Measurements from ENCODE around the gene OR8A1. TPM values are rescaled to one million over a fixed set of nuclear protein-coding genes. Genes with fewer than 3 reads are reported as not detected.
"Not testable (repeated sequence)": the region's sequence is repeated elsewhere in the genome, so short reads cannot be mapped to it uniquely, and the experiment has no call there.

Gene OR8A1
- total RNA-seq, 1 donor from 2014 or later, result not detected

DNA sequence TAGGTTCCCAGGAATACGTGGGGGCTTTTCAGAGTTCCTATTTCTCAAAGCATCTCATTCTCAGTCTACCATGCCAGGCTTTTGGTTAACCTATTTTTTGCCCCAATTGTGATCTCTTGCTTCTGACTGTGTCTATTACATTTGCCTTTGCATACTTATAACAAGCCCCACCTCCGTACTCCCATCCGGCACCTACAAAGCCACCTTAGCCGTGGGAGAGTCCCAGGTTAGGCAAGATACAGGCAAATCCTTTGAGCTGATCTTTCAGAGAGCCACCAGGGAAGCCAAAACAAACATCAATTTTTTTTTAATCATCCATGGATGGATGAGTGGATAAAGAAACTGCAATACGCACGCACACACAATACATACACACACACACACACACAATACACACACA is 22.8 kb downstream of the OR8A1 start:
- no peak for DNase-seq (ENCODE audit: extremely low read depth, low read depth, low spot score)

DNA sequence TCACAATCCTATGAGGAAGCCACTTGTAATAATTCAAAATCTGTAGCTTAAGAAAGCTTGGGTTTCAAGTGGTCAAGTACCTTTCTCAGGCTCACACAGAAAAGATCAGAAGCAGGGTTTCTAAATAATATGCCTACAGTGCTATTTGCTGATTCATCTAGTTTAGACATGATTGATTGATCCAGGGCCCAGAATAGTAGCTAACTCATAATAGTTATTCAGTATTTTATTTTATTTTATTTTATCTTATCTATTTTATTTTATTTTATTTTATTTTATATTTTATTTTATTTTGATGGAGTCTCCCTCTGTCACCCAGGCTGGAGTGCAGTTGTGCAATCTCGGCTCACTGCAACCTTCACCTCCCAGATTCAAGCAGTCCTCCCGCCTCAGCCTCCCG is 25.5 kb downstream of the OR8A1 start:
- DNase-seq (ENCODE audit: extremely low read depth, low read depth, low spot score), result no peak

DNA sequence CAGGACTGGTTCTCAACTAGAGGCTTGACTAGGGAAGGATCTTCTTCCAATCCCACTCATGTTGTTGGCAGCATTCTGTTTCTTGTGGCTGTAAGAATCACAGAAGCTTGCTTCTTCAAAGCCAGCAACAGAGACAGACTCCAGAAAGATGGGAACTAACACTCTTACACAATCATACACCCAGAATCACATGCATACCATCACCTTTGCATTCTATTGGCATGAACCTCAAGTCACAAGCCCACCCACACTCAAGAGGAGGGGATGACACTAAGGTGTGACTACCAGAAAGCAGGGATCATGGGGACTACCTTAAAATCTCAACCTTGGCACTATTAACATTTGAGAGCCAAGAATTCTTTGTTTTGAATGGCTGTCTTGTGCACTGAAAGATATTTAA is 27.8 kb downstream of the OR8A1 start:
- DNase-seq (ENCODE audit: extremely low read depth, low read depth, low spot score), result no peak

DNA sequence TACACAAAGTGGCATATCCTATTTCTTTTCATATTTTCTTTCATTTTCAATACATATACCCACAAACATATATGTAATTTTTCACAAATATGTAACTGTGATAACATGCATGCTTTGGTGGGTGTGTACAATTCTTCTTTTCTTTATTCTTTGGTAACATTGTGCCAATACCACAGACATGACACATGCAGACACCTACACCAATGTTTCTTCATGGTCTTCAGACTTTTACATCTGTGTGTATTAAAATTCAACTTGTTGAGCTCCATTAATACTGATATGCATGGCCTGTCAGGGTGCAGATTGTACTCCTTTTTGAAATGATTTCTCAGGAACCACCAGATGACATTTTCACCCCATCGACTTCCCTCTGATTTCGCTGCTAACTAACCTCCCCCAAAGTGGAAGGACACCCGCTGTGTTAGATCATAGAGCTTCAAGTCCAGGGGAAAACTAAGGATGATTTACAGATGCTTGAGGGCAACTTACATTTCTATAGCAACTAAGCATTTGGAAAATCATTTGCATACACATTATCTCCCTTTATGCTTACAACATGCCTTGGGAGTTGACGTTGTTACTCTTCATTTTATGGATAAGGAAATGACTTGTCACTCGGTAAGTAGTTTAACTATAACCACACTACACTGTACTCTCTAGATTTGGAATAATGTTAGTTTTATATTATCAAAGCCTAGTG is 31.0 kb downstream of the OR8A1 start:
- no peak for DNase-seq (ENCODE audit: extremely low read depth, low read depth, low spot score)

DNA sequence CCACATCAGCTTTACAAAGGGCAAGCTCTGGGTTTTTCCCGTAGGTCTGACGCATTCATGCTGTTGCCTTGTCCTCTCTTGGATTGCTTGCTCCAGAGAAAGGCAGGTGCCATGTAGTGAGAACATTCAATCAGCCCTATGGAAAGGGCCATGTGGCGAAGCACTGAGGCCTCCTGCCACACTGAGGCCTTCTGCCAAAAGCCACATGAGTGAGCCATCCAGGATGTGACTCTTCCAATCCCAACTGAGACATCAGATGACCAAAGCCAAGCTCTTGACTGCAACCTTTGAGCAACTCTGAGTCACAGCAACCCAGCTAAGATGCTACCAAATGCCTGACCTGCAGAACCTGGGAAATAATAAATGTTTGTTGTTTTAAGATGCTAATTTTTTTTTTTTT is 32.4 kb downstream of the OR8A1 start:
- no peak for DNase-seq (ENCODE audit: extremely low read depth, low read depth, low spot score)

DNA sequence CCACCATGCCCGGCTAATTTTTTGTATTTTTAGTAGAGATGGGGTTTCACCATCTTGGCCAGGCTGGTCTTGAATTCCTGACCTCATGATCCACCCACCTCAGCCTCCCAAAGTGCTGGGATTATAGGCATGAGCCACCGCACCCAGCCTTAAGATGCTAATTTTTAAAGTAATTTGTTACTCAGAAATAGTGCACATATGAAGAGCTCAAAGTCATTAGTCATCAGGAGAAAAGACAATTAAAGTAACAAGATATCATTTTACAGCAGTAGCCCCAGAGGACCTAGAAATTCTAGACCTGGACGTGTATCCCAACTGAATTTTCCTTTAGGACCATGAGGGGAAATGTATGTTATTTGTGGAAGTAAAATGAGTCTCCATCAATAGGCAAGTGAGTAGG is 32.9 kb downstream of the OR8A1 start:
- DNase-seq (ENCODE audit: extremely low read depth, low read depth, low spot score), result not testable (repeated sequence)

DNA sequence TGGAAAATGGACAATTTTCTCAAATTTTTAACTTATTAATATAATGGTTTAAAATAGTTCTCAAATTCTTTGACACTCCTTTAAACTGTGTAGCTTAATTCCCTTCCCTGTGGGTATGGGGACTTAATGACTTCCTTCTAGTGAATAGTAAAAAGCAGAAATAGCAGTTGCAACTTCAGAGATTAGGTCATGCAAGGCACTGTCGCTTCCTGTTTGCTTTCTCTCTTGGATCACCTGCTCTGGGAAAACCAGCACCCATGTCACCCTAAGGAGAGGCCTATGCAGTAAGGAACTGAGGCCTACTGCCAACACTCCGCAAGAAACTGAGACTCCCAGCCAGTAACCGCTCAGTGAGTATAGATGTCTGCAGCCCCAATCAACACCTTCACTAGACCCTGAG is 35.9 kb downstream of the OR8A1 start:
- no peak for DNase-seq (ENCODE audit: extremely low read depth, low read depth, low spot score)

DNA sequence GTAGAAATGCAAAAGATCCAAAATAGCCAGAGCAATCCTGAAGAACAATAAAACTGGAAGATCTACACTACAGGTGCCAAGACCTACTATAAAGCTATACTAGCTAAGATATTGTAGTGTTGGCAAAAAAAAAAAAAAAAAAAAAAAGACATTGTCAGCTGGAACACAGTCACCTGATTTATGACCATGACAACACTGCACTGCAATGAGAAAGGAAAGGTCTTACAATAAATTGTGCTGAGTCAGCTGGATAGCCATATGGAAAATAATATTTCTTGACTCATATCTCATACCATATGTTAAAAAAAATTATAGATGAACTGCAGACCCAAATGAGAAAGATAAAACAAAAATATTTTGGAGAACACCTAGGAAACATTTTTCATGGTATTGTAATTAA is 38.4 kb downstream of the OR8A1 start:
- no peak for DNase-seq (ENCODE audit: extremely low read depth, low read depth, low spot score)

DNA sequence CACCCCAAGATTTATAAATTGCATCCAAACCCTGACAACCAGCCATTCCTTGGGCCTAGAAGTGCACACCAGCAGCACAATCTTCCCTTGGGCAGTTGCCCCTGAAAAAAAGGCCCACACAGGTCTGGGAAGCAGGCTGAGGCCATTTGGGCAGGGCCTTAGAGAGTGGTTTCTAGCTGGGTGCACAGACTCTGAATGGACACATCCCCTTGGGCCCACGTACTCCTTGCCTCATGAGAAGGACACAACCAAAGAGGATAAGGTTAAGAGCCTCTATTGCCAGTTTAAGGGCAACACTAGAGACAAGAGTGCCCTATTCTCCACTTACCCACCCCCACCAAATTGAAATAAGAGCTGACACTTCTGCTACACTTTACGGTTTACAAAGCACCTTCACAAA is 40.5 kb downstream of the OR8A1 start:
- no peak for DNase-seq (ENCODE audit: extremely low read depth, low read depth, low spot score)

DNA sequence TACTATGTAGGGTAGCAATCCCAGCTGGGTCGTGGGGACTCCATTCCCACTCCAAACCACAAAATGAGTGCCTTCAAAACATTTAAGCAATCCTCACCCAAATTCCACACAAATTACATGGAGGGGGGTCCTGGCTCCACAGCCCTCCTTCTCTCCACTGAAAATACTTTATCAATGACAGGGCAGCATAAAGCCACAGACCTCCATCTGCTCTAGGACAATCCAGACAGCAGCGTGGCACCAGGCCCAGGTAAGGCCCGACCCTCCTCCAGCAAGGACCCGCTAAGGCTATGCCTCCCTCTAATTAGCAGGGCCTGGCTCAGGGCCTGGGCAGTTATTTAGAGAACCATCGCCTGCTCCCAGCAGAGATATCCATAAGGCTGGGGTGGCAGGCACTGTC is 41.3 kb downstream of the OR8A1 start, which contains the start of gene PANX3:
TSS of gene PANX3 (plus strand) at position 365 of the 400 bp plus-strand sequence. CDS start 129 bp downstream, outside the sequence.
- DNase-seq (ENCODE audit: extremely low read depth, low read depth, low spot score), result no peak

DNA sequence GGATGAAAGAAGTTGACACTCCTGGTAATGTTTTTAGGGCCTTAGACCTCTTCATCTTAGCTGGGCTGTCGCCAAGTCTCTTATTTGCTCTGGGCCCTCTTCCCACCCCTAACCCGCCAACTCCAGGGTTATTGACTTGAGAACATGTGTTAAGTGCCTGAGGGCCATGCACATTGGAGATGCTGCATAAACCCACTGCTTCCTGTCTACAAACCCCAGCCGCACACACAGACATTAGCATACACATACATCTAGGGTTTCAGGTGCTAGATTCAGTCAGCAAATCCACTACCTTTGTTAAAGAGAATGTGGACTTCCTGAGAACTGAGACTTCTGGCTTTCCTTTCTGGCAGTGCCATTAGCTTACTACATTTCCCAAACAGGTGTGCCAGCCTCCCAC is 42.2 kb downstream of the OR8A1 start:
- no peak for DNase-seq (ENCODE audit: extremely low read depth, low read depth, low spot score)

DNA sequence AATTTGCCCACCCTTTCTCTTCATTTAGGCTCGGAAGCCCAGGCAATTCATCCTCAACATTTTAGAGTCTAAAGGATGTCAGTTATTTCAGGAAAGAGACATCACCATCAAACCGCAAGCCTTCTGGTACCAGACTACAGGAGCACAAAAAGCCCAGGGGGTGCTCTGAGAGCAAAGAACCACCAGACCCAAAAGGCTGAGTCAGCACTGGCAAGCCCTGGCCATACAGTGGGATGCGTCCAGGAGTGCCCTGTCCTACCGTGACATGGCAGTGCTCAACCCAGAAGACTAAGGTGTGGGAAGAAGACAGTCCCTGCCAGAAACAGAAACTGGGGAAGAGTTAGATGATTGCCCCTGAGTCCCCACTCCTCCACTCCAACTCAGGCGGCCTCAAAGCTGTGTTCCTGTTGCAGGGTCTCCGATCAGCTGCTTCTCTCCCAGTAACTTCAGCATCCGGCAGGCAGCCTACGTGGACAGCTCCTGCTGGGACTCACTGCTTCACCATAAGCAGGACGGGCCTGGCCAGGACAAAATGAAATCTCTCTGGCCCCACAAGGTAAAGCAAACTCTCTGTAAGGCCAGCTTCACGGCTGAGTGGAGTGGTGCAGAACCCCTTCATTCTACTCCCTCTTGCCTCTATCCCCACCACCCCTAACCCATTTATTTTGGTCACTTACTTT is 42.9 kb downstream of the OR8A1 start:
- no peak for DNase-seq (ENCODE audit: extremely low read depth, low read depth, low spot score)

DNA sequence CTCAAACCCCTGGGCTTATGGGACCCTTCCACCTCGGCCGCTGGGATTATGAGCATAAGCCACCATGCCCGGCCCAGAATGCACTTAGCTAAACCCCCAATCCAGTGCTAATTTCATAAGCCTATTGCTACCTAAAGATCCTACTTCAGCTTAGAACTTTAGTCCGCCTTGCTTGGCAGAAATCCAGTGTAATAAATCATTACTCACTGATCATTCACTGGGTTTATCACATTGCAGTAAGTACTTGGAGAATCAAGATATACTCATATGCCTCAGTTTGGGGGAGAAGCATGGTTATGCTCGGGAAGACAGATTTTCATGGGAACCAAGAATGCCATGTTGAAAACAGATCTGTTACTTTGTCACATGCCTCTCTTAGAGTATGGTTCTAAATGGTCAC is 49.1 kb downstream of the OR8A1 start:
- DNase-seq (ENCODE audit: extremely low read depth, low read depth, low spot score), result no peak

Other genes starting within 250 kb of the OR8A1 start
- gene OR8D2, start 249.8 kb upstream of the OR8A1 start, total RNA-seq, result not detected in 2 replicates
- not detected in 2 replicates for gene OR8B2, start 185.5 kb upstream of the OR8A1 start, total RNA-seq
- not detected in 2 replicates for gene OR8B3, start 171.0 kb upstream of the OR8A1 start, total RNA-seq
- gene OR8B4, start 145.1 kb upstream of the OR8A1 start, total RNA-seq, result not detected in 2 replicates
- gene OR8B8, start 124.3 kb upstream of the OR8A1 start, total RNA-seq, result not detected in 2 replicates
- gene OR8B12, start 26.3 kb upstream of the OR8A1 start, total RNA-seq, result not detected in 2 replicates
- not detected in 2 replicates for gene PANX3, start 41.4 kb downstream of the OR8A1 start, total RNA-seq
- gene TBRG1, start 52.9 kb downstream of the OR8A1 start, total RNA-seq, result 12.4 and 20.5 TPM in 2 replicates
- 39.5 and 53.8 TPM in 2 replicates for gene SIAE, start 103.7 kb downstream of the OR8A1 start, total RNA-seq
- 6.9 and 11.1 TPM in 2 replicates for gene SPA17, start 103.9 kb downstream of the OR8A1 start, total RNA-seq
- 10.6 and 14.4 TPM in 2 replicates for gene NRGN, start 169.9 kb downstream of the OR8A1 start, total RNA-seq
- gene VSIG2, start 182.3 kb downstream of the OR8A1 start, total RNA-seq, result 1.1 TPM in 1 of 2 replicates, not detected in the other
- gene ESAM, start 192.3 kb downstream of the OR8A1 start, total RNA-seq, result 297 and 465 TPM in 2 replicates
- 10.1 and 17.4 TPM in 2 replicates for gene MSANTD2, start 230.4 kb downstream of the OR8A1 start, total RNA-seq

Data from glomerular endothelial cell (primary cell).